NCI-H1417 (cell line): ENCODE measurements around the gene SOCS2.

ENCODE experiments used
- DNase-seq, 3 experiments: peaks; one replicate each; lab custom pipeline; 2025; lab: John Stamatoyannopoulos, UW

SOCS2 gene

DNA sequence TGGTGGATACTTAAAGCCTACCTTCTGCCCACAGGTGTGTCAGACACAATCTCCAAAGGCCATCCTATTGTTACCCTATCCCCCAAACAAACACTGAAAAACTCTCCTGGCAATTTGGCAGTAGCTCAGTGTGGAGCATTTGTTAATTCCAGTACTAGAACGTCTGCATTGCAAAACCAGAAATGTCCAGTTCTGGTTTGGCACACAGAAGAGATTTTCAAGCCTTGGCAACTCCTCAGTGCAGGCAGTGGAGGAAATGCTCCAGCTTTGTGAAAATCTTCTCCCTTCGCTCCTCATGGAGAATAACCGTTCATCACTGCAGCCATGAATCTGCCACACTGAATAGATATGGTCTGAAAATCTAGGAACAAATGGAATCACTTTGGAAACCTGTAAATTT lies 5.3 kb upstream of the SOCS2 start:
- DNase-seq, result no peak

- DNase-seq, result no peak
These were observed 4.4 kb upstream of the SOCS2 start for GRCh38 chr12:93568091-93568490.

- DNase-seq, result peak in 1 of 3 experiments; percentile 60
These were observed 3.2 kb upstream of the SOCS2 start for GRCh38 chr12:93569301-93569655.

- DNase-seq, result peak; percentile 81 to 90 (median 83)
These were observed 2.6 kb upstream of the SOCS2 start for GRCh38 chr12:93569656-93570551.

- DNase-seq, result peak; percentile 76 to 94 (median 91)
These were observed 1.7 kb upstream of the SOCS2 start for GRCh38 chr12:93570552-93571364.

GRCh38 chr12:93571365-93571924 lies 1.0 kb upstream of the SOCS2 start:
- peak in 2 of 3 experiments; percentile 86 to 87 for DNase-seq

DNA sequence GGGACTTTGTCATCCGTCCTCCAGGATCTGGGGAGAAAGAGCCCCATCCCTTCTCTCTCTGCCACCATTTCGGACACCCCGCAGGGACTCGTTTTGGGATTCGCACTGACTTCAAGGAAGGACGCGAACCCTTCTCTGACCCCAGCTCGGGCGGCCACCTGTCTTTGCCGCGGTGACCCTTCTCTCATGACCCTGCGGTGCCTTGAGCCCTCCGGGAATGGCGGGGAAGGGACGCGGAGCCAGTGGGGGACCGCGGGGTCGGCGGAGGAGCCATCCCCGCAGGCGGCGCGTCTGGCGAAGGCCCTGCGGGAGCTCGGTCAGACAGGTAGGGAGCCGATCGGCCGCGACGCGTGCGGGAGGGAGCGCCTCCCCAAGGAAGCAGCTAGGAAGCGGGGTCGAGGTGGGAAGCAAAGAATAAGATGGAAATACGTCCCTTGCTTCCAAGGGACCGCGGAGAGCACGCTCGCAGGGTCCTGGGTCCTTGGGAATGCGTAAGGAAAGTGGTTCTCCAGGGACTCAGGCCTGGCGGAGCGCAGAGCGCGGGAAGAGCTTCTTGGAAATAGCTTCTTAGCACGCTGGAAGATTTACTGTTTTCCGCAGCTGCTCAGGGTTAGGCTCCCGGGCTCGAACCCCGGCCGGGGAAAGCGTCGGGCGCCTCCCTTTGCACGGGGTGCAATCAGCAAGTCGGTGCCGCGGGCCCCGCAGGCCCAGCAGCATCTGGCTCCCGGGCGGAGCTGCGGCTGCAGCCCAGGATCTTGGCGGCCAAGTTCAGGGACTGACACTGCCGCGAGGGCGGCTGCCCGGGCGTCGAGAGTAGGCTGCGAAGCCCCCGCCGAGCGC lies 457 bp downstream of the SOCS2 start:
- peak in 2 of 3 experiments; percentile 47 to 48 for DNase-seq

DNA sequence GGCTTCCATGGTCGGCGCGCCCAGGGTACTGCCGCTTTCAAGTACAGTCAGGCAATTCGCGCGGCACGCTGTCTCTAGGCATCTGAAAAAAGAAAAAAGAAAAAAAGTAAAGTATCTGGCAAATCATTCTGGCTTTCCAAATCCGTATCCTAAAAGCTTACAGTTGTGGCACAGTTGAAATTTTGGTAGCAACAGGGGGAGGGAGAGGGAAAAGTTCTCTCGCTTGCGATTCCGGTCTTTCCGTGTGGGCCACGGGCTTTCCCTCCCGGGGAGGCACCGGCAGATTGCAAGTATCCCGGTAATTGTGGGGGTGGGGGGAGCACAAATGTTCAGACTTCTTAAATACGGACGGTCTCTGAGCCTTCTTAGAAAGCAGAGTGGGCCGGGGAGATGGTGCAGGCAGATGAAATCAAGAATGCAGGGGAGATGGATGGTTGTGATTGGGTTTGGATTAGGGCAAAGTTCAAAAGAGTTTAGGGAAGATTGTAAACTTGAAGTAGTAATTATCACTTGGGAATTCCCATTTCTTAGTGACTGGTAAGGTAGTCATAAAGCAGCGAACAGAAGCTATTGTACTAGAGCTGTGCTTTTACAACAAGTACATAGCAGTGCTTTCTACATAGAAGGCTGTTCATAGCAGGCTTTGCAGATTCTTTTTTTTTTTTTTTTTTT lies 1.2 kb downstream of the SOCS2 start:
- DNase-seq, result no peak

DNA sequence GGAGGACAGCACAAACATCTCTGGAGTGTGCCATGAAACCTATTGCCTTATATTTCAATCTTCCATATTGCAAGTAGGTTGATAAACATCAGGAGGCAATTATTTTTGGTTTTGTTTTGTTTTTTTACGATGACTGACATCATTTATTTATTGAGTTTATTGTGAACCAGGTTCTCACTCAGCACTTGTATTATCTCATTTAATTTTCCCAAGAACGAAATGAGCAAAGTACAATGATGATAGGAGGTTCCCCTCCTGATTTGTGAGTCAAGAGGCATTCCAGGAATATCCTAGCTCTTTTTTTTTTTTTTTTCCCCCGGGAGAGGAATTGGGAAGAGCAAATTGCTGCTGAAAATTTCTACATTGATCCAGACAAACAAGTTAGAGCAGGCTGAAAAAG lies 4.7 kb downstream of the SOCS2 start:
- DNase-seq, result no peak

GRCh38 chr12:93578221-93578620 lies 5.7 kb downstream of the SOCS2 start:
- no peak for DNase-seq

GRCh38 chr12:93580682-93581081 lies 8.2 kb downstream of the SOCS2 start:
- no peak for DNase-seq

GRCh38 chr12:93581370-93581769 lies 8.9 kb downstream of the SOCS2 start:
- no peak for DNase-seq

DNA sequence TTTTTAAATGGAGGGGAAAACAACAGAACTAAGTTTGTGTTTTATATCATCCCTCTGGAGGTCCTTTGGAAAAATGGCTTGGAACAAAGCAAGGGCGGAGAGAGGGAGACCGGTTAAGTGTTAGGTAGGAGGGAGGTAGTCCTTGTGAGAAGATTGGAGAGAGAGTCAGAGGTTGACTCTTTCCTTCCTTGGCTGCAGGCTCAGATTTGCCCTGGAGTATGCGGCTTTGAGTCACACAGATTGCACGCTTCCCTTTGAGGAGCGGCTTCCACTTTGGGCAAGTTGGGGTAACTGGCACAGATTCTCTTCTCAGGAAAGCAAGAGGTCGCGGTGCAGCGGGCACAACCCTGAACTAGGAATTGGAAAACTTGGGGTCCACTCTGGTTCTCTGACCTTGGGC lies 9.9 kb downstream of the SOCS2 start:
- no peak for DNase-seq

DNA sequence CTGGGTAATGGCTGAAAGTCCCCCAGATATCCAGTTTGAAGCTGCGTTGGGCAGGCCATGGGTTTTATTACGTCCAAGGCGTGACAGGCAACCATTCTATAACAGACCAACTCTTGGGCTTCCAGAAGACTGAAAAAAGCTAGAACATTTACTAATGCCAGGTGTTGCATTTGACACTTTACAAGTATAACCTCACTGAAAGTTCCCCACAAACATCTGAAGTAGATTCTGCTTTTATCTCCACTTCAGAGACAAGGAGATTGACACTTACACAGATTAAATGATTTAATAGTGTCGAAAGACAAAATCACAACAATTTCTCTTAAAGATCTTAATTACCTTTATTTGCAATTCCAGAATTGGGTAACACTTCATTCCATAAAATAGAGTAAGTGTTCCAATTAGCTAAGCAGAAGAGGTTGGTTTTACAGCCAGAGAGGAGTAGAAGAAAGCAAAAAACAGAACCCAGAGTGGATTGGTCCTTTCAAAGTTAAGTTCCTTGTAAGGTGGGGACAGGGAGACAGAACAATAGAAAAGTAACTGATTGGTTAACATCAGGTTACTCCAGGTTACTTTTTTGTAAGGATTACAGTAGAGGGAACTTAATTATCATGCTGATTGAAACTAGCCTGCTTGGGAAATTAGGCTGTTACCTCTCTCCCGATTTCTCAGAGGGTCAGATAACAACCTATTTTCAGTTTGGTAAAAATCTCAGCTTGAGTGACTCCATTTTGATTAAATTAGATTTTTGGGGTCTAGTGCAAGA lies 11.3 kb downstream of the SOCS2 start:
- DNase-seq, result no peak

- DNase-seq, result no peak
These were observed 12.8 kb downstream of the SOCS2 start for GRCh38 chr12:93585247-93585646.

DNA sequence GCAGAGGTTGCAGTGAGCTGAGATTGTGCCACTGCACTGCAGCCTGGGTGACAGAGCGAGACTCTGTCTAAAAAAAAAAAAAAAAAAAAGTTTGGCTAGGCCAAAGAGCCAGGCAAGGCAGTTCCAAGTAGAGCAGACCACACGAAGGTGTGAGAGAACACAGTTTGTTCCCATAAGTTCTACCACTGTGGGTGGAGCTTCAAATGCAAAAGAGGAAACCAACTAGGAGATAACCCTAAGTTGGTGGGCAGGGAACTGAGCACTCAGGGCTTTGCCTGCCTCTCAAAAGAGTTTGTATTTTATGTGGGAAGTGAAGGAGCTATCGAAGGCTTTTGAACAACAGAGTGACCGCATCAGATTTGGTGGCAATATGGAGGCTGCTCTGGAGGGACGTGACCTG lies 15.1 kb downstream of the SOCS2 start:
- no peak for DNase-seq

- no peak for DNase-seq
These were observed 16.6 kb downstream of the SOCS2 start for GRCh38 chr12:93589081-93589480.

DNA sequence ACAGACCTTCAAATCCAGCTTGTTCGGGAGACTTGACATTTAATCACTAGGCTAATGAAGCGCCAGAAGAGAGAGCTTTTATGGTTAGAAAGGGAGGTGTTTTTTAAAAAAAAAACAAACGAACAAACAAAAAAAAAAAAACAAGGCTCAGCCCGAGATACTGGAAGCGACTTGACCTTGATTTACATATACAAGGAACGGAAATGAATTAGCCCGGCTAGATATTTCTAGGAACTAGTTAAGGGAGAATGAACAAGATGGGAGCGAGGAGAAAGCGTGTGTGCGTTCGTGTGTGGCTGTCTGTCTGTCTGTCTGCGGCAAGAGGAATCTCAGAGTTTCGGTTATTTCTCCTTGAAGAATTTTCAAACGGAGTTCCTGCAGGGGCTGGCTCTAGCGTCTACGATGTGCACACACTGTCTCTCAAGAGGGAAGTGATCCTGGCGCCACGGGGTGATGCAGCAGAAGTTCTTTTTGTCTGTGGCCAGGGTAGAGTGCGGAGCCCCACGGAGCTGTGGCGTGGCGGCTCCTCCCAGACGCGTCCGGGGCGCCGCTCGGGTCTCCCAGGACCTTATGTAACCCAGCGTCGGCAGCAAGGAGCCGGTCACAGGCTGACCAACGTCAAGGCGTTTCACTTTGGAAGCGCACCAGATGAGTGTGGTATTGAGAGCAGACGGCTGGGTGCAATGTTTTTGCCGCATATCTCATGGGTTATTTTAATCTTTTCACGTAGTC lies 18.8 kb downstream of the SOCS2 start:
- DNase-seq, result peak; percentile 38 to 79 (median 65)

- no peak for DNase-seq
These were observed 20.3 kb downstream of the SOCS2 start for GRCh38 chr12:93592641-93593406.
